ENCODE results near the gene ZNF747.

DNA sequence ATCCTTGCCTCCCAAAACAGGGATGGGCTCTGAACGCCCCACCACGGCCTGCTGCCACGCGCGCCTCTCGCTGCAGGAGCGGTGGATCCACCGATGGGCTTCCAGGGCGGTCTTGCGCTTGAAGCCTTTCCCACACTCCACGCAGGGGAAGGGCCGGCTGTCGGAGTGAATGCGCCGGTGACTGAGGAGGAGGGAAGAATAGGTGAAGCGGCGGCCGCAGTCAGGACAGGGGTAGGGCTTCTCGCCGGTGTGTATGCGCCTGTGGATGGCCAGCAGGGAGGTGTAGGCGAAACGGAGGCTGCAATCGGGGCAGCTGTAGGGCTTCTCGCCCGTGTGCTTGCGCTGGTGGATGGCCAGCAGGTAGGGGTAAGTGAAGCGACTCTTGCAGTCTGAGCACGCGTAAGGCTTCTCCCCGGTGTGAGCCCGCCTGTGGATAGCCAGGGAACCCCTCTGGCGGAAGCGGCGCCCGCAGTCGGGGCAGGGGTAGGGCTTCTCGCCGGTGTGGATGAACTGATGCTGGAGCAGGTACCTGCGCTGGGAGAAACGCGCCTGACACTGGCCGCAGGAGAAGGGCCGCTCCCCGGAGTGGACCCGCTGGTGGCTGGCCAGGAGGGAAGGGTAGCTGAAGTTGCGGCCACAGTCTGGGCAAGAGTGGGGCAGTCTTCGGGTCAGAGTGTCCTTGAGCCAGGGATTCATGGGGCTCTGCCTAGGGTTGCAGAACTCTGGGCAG, 48.1 kb upstream of the ZNF747 start:
- TF ChIP-seq, protein P1, sequence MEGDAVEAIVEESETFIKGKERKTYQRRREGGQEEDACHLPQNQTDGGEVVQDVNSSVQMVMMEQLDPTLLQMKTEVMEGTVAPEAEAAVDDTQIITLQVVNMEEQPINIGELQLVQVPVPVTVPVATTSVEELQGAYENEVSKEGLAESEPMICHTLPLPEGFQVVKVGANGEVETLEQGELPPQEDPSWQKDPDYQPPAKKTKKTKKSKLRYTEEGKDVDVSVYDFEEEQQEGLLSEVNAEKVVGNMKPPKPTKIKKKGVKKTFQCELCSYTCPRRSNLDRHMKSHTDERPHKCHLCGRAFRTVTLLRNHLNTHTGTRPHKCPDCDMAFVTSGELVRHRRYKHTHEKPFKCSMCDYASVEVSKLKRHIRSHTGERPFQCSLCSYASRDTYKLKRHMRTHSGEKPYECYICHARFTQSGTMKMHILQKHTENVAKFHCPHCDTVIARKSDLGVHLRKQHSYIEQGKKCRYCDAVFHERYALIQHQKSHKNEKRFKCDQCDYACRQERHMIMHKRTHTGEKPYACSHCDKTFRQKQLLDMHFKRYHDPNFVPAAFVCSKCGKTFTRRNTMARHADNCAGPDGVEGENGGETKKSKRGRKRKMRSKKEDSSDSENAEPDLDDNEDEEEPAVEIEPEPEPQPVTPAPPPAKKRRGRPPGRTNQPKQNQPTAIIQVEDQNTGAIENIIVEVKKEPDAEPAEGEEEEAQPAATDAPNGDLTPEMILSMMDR (IDR thresholded peaks at IDR 0.05) = no peak
- TF ChIP-seq POLR2A (IDR thresholded peaks at IDR 0.05) = no peak
- no peak for TF ChIP-seq POLR2AphosphoS5 (IDR thresholded peaks at IDR 0.05; ENCODE audit: insufficient read depth in 1 of 2, low read depth in 1 of 2)

Data from vagina (tissue), 2 donors.